Endothelial cell of umbilical vein (primary cell): ENCODE data around the gene FSD2.
"Not testable (repeated sequence)": the region's sequence is repeated elsewhere in the genome, so short reads cannot be mapped to it uniquely, and the experiment has no call there.

Experiments used
- JUN ChIP-seq: IDR thresholded peaks from 2 replicates; pipeline ENCODE4 v1.6.1; 2011; ENCODE audit warnings: borderline replicate concordance, low read depth; ENCODE audit not compliant: insufficient read length, insufficient read depth
- POLR2A ChIP-seq: IDR thresholded peaks from 2 replicates; pipeline ENCODE4 v1.6.1; 2012; ENCODE audit warnings: low read depth, mild to moderate bottlenecking, control low read depth, low read length
- POLR2AphosphoS5 ChIP-seq: IDR thresholded peaks from 2 replicates; pipeline ENCODE4 v1.6.1; 2012; ENCODE audit warnings: low read depth, mild to moderate bottlenecking, control low read depth, low read length, moderate library complexity; ENCODE audit not compliant: insufficient read depth
- TF ChIP-seq, protein P1 (sequence below), 2 donors: IDR thresholded peaks; 1 replicate in 1 of 2; 2 replicates in 1 of 2; pipeline ENCODE4 v1.5.1; 2011; ENCODE audit warnings: low read length in 2 of 2, mild to moderate bottlenecking in 2 of 2, moderate library complexity in 2 of 2, control low read depth in 1 of 2, inconsistent platforms in 1 of 2, low read depth in 1 of 2; ENCODE audit not compliant: insufficient read depth in 1 of 2; ENCODE audit errors: extremely low read depth in 1 of 2

DNA sequence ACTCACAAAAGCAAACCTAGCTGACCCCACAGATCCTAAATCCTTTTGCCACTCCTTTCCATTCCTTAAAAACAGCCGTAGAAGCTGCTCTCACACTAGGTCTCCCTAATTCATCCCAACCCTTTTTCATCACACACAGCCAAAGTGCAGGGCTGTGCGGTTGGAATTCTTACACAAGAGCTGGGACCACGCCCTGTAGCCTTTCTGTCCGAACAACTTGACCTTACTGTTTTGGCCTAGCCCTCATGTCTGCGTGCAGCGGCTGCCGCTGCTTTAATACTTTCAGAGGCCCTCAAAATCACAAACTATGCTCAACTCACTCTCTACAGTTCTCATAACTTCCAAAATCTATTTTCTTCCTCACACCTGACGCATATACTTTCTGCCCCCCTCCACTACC lies 100.0 kb downstream of the FSD2 start:
- TF ChIP-seq, protein P1, sequence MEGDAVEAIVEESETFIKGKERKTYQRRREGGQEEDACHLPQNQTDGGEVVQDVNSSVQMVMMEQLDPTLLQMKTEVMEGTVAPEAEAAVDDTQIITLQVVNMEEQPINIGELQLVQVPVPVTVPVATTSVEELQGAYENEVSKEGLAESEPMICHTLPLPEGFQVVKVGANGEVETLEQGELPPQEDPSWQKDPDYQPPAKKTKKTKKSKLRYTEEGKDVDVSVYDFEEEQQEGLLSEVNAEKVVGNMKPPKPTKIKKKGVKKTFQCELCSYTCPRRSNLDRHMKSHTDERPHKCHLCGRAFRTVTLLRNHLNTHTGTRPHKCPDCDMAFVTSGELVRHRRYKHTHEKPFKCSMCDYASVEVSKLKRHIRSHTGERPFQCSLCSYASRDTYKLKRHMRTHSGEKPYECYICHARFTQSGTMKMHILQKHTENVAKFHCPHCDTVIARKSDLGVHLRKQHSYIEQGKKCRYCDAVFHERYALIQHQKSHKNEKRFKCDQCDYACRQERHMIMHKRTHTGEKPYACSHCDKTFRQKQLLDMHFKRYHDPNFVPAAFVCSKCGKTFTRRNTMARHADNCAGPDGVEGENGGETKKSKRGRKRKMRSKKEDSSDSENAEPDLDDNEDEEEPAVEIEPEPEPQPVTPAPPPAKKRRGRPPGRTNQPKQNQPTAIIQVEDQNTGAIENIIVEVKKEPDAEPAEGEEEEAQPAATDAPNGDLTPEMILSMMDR (IDR thresholded peaks at IDR 0.05; ENCODE audit: extremely low read depth in 1 of 2, insufficient read depth in 1 of 2, low read depth in 1 of 2, low read length in 2 of 2), result not testable (repeated sequence)
- not testable (repeated sequence) for TF ChIP-seq POLR2AphosphoS5, POLR2A, JUN
